Measurements from ENCODE around the gene SH3RF3. TPM values are rescaled to one million over a fixed set of nuclear protein-coding genes. Genes with fewer than 3 reads are reported as not detected.

The SH3RF3 gene
- total RNA-seq, 1 donor from 2014 or later: 7.5 TPM

- no peak for DNase-seq (ENCODE audit: low spot score)
Measured at GRCh38 chr2:109493176-109493935, 364.4 kb downstream of the SH3RF3 start.

DNA sequence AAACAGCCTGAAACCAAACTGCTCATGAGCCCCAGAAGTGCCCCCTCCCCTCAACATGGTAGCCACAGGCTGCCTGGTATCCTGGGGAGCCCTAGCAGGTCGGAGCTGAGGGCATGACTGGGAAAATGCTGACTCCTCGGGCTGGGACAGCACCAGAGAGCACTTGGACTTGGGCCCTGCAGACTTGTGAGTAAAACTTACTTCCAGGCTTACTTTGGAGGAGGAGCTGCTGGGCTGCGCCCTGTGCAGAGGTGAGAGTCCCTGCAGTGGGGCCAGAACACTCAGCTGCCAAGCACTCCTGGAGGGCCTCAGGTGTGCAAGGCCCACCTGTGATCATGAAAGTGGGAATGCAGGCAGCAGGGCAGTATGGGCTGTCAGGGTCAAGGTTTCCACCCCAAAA is 365.3 kb downstream of the SH3RF3 start:
- DNase-seq (ENCODE audit: low spot score): no peak

GRCh38 chr2:109497463-109497862 is 368.5 kb downstream of the SH3RF3 start:
- DNase-seq (ENCODE audit: low spot score): no peak

DNA sequence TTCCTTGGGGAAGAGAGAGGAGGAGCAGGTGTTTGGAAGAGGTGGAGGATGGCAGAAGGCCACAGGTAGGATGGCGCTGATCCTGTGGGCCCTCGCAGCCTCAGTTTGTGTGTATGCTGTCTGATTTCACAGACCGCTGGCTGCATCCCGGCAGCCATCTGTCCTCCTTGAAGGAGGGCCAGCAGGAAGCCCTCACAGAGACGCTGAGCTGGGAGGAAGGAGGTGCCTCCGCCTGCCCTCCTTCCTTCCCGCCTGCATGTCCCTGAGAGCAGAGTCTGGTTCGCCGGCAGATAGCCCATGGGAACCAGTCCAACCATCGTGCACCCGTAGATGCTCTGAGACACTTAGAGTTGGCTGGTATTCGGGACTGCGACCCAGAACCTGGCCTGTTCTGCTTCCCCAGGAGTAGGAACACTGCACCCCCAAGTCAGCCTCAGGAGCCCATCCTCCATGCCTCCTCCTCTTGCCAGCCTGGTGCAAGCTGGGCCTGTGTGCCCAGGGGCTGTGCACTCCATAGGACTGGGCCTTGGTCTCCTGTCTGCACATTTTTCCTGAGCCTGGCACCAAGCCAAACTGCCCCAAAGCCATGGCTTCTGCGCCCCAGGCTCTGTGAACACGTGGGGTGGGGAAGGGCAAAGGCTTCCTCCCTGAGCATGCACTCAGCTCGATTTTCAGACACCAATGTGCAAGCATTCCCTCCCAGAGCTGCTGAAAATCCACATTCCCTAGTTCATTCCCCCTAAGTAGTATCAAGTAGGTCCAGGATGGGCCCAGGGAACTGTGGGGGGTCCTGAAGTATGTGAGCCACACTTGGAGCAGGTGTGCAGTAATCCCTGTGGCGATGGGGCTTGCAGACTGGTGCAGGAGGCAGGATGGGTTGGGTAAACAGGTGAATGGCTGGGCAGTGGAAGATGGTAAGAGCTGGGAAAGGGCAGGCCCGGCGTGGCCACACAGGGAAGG is 369.2 kb downstream of the SH3RF3 start:
- no peak for DNase-seq (ENCODE audit: low spot score)

DNA sequence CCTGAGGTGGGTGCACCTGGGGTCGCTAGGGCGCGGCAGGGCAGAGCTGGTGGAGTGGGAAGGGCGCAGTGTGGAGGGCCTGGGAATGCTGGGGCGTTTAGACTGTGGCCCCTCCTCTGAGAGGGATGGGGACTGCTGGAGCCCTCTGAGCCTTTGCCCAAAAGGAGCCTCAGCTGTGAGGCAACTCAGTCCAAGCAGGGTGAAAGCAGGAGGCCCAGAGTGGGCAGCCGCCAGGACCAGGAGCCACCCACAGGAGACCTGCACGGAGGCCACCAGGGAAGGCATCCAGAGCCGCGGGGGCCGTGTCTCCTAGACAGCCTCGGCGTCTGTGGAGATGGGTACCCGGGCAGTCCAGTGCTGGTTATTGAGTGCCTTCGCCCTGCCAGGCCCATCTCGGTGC is 369.9 kb downstream of the SH3RF3 start:
- no peak for DNase-seq (ENCODE audit: low spot score)

DNA sequence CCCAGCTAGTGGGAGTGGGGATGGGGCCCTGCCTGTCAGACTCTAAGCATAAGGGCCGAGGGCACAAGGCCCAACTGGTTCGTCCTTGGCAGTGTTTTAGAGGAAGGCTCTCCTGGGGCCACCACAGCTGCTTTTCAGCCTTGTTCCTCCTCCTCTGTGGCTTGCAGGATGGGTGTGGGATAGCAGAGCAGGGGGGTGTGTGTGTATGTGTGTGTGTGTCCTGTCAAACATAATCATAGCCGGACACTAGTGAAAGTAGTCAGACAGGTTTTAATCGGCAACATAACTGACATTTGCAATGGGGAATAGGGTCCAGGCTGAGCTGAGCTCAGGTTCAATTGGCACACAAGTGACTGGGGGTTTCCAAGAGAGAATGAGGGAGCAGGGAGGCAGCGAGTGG is 370.6 kb downstream of the SH3RF3 start:
- no peak for DNase-seq (ENCODE audit: low spot score)

DNA sequence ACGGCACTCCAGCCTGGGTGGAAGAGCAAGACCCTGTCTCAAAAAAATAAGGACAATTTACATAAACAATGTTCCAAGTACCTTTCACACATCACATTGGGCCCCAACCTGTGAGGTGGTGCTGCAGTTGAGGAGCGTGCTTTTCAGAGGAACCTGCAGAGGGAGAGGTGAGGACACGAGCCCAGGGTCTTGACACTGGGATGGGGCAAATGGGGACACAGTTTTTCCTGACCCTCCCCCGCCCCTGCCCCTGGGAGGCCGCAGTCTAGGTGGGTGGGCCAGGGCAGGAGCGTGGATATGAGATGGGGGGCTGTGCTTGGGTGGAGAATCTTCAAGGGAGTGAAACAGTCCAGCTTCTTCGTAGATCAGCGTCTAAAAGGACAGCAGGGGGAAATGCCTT is 371.9 kb downstream of the SH3RF3 start:
- no peak for DNase-seq (ENCODE audit: low spot score)

DNA sequence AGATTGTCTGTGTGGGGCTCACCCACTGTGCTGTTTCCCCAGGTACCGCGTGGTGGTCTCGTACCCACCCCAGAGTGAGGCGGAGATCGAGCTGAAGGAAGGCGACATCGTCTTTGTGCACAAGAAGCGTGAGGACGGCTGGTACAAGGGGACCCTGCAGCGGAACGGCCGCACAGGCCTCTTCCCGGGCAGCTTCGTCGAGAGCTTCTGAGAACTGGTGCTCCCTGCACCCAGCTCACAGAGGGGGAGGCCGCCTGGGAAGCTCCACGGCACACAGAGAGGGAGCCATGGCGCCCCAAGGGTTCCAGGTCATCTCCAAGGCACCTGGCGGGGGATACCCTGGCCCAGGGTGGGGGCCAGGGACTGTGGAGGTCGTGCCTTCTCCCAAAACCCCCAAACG is 372.5 kb downstream of the SH3RF3 start:
- DNase-seq (ENCODE audit: low spot score): no peak

DNA sequence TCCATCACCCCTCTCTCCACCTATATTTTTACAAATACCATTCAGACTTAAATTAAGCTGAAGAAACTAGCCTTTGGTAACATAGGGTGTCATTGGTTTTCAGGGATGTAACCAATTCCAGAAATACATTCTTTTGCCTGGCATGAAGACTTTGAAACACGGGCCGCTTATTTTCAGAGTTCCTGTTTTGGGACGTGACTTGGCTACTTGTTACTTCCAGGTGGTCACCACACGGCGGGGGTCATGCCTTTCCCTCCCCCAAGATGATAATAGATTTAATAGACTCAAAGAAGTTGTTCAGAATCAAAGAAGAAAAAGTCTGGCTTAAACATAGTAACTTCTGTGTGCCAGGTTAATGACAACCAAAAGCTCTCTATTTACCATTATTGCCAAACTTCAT is 374.2 kb downstream of the SH3RF3 start:
- DNase-seq (ENCODE audit: low spot score): no peak

DNA sequence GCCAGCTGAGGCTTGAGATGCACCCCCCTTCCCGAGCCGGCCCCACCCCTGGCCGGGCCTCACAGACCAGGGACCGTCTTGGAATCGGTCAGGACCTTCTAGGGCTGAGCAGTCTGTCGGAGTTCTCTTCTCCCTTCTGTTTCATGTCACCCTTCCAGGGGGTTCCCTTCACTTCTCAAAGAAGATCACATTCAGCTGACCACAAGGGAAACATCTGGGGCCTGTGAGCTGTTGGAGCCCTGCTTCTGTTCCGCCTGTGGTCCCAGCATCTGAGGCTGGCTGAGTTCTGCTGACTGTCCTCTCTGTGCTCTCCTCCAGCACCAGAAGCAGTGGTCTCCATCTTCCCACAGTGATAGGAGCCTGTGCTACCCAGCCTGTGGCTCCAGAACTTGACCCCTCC is 378.2 kb downstream of the SH3RF3 start:
- peak; percentile 26 for DNase-seq (ENCODE audit: low spot score)

GRCh38 chr2:109507828-109508227 is 378.8 kb downstream of the SH3RF3 start:
- DNase-seq (ENCODE audit: low spot score): no peak

DNA sequence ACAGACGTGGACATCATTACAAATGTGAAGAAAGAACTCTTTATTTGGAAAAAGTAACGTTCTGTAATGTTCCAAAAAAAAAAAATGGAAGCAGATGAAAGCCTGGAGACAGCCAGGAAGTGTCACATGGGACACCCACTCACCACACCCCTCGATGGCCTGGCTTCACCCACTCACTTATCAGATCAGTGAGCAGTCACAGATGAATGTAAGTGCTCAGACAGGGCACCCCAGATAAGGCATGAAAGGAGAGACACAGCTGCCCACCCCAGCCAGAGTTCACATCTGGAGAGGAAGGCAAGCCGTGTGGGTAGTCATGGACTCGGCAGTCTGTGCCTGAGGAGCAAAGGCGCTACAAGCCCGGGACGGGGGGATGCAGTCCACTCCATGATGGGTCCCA is 379.6 kb downstream of the SH3RF3 start:
- DNase-seq (ENCODE audit: low spot score): no peak

- peak; percentile 77 for DNase-seq (ENCODE audit: low spot score)
Measured at GRCh38 chr2:109510136-109511028, 381.4 kb downstream of the SH3RF3 start.

DNA sequence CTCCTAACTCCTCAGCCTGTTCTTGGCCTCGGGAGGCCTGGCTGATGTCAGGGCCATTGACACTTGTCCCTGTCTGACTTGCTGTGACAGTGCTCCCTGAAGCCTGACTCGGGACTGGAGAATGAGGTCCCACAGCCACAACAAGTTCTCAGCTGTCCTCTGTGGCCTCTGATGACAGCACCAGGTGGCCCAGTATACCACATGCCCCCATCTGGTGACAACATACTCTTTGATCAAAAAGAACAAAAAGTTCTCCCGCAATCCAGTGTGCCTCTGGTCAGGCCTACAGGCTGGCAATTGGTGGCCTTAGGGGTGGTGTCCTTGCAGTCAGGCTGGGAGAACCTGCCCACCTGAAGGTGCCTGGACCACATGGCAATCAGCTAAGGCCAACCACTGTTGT is 382.2 kb downstream of the SH3RF3 start:
- no peak for DNase-seq (ENCODE audit: low spot score)

DNA sequence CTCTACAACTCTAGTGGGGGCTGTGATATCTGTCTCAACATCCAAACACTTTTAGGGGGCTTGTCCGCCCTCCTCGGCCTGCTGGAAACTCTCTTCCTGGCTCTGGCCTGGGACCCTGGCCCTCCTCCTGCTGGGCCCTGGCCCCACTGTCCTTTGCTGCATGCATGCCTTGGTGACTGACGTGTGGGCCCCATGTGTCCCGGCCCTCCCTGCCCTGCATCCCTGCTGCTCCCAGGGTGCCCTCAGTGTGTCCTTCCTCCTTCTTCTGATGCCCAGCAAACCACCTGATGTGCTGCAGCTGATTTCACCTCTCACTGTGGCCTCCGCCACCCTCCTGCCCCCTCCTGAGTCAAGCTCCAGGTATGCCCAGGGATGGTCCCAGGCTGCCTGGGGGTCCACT is 383.1 kb downstream of the SH3RF3 start:
- DNase-seq (ENCODE audit: low spot score): no peak

DNA sequence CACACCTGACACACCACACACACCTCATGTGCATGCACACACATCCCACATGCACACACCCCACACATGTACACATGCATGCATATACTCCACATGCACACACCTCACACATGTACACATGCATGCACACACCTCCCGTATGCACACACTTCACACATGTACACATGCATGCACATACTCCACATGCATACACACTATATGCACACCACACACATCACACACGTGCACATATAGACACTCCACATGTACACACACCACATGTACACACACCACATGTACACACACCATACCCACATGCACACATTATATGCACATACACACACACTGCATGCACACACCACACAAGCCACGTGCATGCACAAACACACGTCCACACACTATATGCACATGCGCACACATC is 384.2 kb downstream of the SH3RF3 start:
- no peak for DNase-seq (ENCODE audit: low spot score)

DNA sequence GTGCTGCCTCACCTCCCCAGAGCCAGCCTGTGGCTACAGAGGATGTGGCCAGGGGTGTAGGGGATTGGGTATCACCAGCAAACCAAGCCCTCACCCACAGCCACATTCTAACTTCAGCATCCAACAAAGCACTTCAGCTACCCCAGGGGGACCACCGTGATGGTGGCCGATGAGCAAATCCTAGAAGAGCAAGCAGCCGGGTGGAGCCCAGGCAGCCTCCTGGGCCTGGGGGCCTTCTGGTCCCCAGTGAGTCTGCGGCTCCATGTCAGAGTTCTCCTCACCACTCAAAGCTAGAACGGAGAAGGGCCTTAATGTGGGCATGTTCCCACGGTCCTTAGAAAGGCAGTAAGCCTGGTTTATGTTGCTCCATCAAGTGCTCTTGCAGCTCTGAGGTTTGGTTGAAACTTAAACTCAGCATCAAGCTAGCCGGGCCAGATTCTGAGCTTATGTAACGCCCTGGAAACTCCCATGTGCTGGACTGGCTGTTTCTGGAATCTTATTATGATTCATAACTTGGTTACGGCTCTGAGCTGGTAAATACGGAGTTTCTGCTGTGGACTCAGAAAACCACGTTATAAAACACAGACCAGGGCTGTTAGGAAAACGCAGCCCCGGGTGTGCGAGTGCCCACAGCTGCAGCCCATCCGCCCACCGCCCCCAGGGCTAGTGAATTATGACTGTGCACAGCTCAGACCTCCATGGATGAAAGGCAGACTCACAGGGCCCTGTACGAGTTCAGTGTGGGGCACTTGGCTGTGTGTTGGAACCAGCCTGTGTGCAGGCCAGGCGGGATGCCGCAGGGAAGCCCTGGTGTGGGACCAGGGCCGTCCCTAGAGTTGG is 385.0 kb downstream of the SH3RF3 start:
- DNase-seq (ENCODE audit: low spot score): peak; percentile 95

GRCh38 chr2:109514857-109515256 is 385.9 kb downstream of the SH3RF3 start:
- DNase-seq (ENCODE audit: low spot score): no peak

- no peak for DNase-seq (ENCODE audit: low spot score)
Measured at GRCh38 chr2:109516445-109517117, 387.6 kb downstream of the SH3RF3 start.

All from umbilical cord (tissue), 2 donors.